Measurements from ENCODE around the gene PRKN.

The PRKN gene

GRCh38 chr6:162119341-162119740, 608.2 kb downstream of the PRKN start:
- DNase-seq (ENCODE audit: low spot score) = peak; percentile 61

- no peak for DNase-seq (ENCODE audit: low spot score)
Observed at GRCh38 chr6:162118706-162119105, 608.9 kb downstream of the PRKN start.

- DNase-seq (ENCODE audit: low spot score) = no peak
Observed at GRCh38 chr6:162116902-162117525, 610.6 kb downstream of the PRKN start.

- DNase-seq (ENCODE audit: low spot score) = no peak
Observed at GRCh38 chr6:162109480-162110050, 618.0 kb downstream of the PRKN start.

- DNase-seq (ENCODE audit: low spot score) = no peak
Observed at GRCh38 chr6:162108041-162108440, 619.5 kb downstream of the PRKN start.

- no peak for DNase-seq (ENCODE audit: low spot score)
Observed at GRCh38 chr6:162100096-162100495, 627.5 kb downstream of the PRKN start.

GRCh38 chr6:162099685-162100084, 627.9 kb downstream of the PRKN start:
- peak; percentile 91 for DNase-seq (ENCODE audit: low spot score)

- DNase-seq (ENCODE audit: low spot score) = no peak
Observed at GRCh38 chr6:162092816-162093502, 634.6 kb downstream of the PRKN start.

GRCh38 chr6:162090734-162091133, 636.8 kb downstream of the PRKN start:
- DNase-seq (ENCODE audit: low spot score) = peak; percentile 60

- no peak for DNase-seq (ENCODE audit: low spot score)
Observed at GRCh38 chr6:162088091-162088490, 639.5 kb downstream of the PRKN start.

- DNase-seq (ENCODE audit: low spot score) = no peak
Observed at GRCh38 chr6:162085561-162085960, 642.0 kb downstream of the PRKN start.

- no peak for DNase-seq (ENCODE audit: low spot score)
Observed at GRCh38 chr6:162082520-162082919, 645.0 kb downstream of the PRKN start.

GRCh38 chr6:162078667-162079066, 648.9 kb downstream of the PRKN start:
- no peak for DNase-seq (ENCODE audit: low spot score)

GRCh38 chr6:162078126-162078525, 649.4 kb downstream of the PRKN start:
- no peak for DNase-seq (ENCODE audit: low spot score)

- DNase-seq (ENCODE audit: low spot score) = no peak
Observed at GRCh38 chr6:162076816-162077215, 650.8 kb downstream of the PRKN start.

GRCh38 chr6:162074641-162075275, 652.8 kb downstream of the PRKN start:
- DNase-seq (ENCODE audit: low spot score) = no peak

- DNase-seq (ENCODE audit: low spot score) = no peak
Observed at GRCh38 chr6:162070639-162071038, 656.9 kb downstream of the PRKN start.

GRCh38 chr6:162069995-162070394, 657.6 kb downstream of the PRKN start:
- no peak for DNase-seq (ENCODE audit: low spot score)

- no peak for DNase-seq (ENCODE audit: low spot score)
Observed at GRCh38 chr6:162068340-162068739, 659.2 kb downstream of the PRKN start.

- no peak for DNase-seq (ENCODE audit: low spot score)
Observed at GRCh38 chr6:162063666-162064065, 663.9 kb downstream of the PRKN start.

- no peak for DNase-seq (ENCODE audit: low spot score)
Observed at GRCh38 chr6:162058281-162058875, 669.2 kb downstream of the PRKN start.

- peak; percentile 60 for DNase-seq (ENCODE audit: low spot score)
Observed at GRCh38 chr6:162056745-162057144, 670.8 kb downstream of the PRKN start.

- DNase-seq (ENCODE audit: low spot score) = no peak
Observed at GRCh38 chr6:162056061-162056460, 671.5 kb downstream of the PRKN start.
